ENCODE data around the gene USP27X. TPM values are rescaled to one million over a fixed set of nuclear protein-coding genes. Genes with fewer than 3 reads are reported as not detected.

Gene USP27X
- total RNA-seq, 3 donors from 2014 or later (not counting 1 experiment from before 2014, with no cell fraction given): 1.7 to 2.4 (median 2.0) TPM

DNA sequence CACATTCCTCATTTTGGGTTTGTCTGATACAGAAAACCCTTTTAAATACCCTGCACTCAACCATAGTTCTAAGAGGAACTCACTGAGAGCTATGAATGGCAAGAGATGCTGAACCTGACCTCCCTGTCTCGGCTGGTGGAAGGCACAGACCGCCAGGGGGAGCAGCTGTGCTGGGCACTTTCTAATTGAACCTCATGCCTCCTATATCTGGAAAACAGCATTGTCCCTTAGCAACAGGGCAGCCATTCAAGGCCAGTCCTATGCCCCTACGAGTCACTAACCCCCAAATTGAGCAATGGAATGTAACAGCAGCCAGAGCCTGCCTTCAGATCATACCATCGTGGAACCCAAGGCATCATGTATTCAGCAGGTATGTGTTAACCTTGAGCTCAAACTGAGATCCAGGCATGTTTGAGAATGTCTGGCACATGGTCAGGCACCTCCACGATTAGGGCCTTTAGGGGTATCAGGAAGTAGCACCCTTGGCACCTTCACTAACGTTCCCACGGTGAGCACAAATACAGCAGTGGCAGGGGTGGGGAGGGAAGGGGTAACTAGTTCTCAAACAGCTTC is 5.1 kb downstream of the USP27X start:
- Histone ChIP-seq H3K4me3 (ENCODE audit: low read length) (no peak overlapping the region), H3K36me3 (ENCODE audit: control insufficient read depth, insufficient read depth, low read length) (no peaks in the 10 kb centered on the region), H3K27me3 (ENCODE audit: control insufficient read depth, insufficient read depth, low read length) (no peaks in the 10 kb centered on the region), H3K27ac (ENCODE audit: low read length) (no peak overlapping the region), H3K9me3 (ENCODE audit: control insufficient read depth, insufficient read depth, low read length) (no peaks in the 10 kb centered on the region), H3K4me1 (ENCODE audit: control insufficient read depth, insufficient read depth, low read length) (peaks cover 13% of the 10 kb centered on the region)
- WGBS (ENCODE audit: insufficient coverage): 61% methylated on average over 5 of the region's 7 CpGs
- no peak overlapping the region for H3K4me3 Mint-ChIP-seq
- no peaks in the 10 kb centered on the region for H3K9me3 Mint-ChIP-seq
- DNase-seq: peak; percentile 40 to 70
- intact Hi-C loops (cut with micrococcal nuclease): no loop called here
- no peaks in the 10 kb centered on the region for H3K36me3 Mint-ChIP-seq
- ATAC-seq: peak; percentile 49 to 61 (median 52)
- H3K27ac Mint-ChIP-seq: no peak overlapping the region
- H3K27me3 Mint-ChIP-seq (ENCODE audit: low read depth in 2 of 2): peaks cover 0 to 15% of the 10 kb centered on the region in 2 donors
- H3K4me1 Mint-ChIP-seq: peaks cover 0 to 16% of the 10 kb centered on the region in 2 donors
- TF ChIP-seq, protein P1, sequence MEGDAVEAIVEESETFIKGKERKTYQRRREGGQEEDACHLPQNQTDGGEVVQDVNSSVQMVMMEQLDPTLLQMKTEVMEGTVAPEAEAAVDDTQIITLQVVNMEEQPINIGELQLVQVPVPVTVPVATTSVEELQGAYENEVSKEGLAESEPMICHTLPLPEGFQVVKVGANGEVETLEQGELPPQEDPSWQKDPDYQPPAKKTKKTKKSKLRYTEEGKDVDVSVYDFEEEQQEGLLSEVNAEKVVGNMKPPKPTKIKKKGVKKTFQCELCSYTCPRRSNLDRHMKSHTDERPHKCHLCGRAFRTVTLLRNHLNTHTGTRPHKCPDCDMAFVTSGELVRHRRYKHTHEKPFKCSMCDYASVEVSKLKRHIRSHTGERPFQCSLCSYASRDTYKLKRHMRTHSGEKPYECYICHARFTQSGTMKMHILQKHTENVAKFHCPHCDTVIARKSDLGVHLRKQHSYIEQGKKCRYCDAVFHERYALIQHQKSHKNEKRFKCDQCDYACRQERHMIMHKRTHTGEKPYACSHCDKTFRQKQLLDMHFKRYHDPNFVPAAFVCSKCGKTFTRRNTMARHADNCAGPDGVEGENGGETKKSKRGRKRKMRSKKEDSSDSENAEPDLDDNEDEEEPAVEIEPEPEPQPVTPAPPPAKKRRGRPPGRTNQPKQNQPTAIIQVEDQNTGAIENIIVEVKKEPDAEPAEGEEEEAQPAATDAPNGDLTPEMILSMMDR (IDR thresholded peaks at IDR 0.05): peak; percentile 68

DNA sequence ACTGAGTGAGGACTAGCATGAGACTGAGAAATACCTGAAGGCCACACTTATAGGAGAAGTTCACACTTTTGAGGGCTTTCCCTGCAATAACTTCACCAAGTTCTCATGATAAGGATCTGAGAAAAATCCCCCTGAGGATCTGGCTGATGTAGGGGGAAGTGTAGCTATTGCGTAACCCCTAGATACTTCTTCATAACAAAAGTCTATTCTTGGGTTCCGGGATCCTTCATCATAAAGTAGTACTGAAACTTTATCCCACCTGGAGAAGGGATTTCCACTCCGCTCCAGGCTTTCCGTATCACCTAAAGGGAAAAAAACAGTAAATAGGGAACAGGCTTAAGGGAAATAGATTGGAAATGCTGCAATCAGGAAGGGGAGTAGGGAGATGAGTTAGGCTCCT is 13.3 kb downstream of the USP27X start:
- DNase-seq (no peak), ATAC-seq (no peak)
- Mint-ChIP-seq H3K27me3 (ENCODE audit: low read depth in 2 of 2) (peaks cover 21 to 56% of the 10 kb centered on the region in 2 donors), H3K27ac (no peak overlapping the region), H3K9me3 (peaks cover 0 to 8% of the 10 kb centered on the region in 2 donors), H3K4me1 (peaks cover 0 to 6% of the 10 kb centered on the region in 2 donors), H3K36me3 (no peaks in the 10 kb centered on the region), H3K4me3 (no peak overlapping the region)
- peaks cover 2% of the 10 kb centered on the region for H3K9me3 ChIP-seq (ENCODE audit: control insufficient read depth, insufficient read depth, low read length)
- H3K4me1 ChIP-seq (ENCODE audit: control insufficient read depth, insufficient read depth, low read length): no peaks in the 10 kb centered on the region
- H3K36me3 ChIP-seq (ENCODE audit: control insufficient read depth, insufficient read depth, low read length): no peaks in the 10 kb centered on the region
- H3K27me3 ChIP-seq (ENCODE audit: control insufficient read depth, insufficient read depth, low read length): no peaks in the 10 kb centered on the region
- TF ChIP-seq, protein P1 (IDR thresholded peaks at IDR 0.05): no peak
- intact Hi-C loops (cut with micrococcal nuclease): no loop called here
- H3K4me3 ChIP-seq (ENCODE audit: low read length): no peak overlapping the region
- 100% methylated on average over 2 of the region's 4 CpGs for WGBS (ENCODE audit: insufficient coverage)
- no peak overlapping the region for H3K27ac ChIP-seq (ENCODE audit: low read length)

DNA sequence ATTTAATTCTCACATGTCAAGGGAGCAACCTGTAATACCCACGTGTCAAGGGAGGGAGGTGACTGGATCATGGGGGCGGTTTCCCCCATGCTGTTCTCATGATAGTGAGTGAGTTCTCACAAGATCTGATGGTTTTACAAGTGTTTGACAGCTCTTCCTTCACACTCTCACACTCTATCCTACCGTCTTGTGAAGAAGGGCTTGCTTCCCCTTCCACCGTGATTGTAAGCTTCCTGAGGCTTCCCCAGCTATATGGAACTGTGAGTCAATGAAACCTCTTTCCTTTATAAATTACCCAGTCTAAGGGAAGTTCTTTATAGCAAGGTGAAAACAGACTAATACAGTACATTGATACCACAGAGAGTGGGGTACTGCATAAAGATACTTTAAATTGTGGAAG is 17.7 kb downstream of the USP27X start:
- no peaks in the 10 kb centered on the region for H3K36me3 Mint-ChIP-seq
- H3K27ac Mint-ChIP-seq: no peak overlapping the region
- no peak for DNase-seq
- no peak overlapping the region for H3K27ac ChIP-seq (ENCODE audit: low read length)
- peaks cover 0 to 8% of the 10 kb centered on the region in 2 donors for H3K9me3 Mint-ChIP-seq
- H3K4me3 Mint-ChIP-seq: no peak overlapping the region
- H3K27me3 ChIP-seq (ENCODE audit: control insufficient read depth, insufficient read depth, low read length): no peaks in the 10 kb centered on the region
- H3K4me1 Mint-ChIP-seq: peaks cover 0 to 6% of the 10 kb centered on the region in 2 donors
- peaks cover 2% of the 10 kb centered on the region for H3K9me3 ChIP-seq (ENCODE audit: control insufficient read depth, insufficient read depth, low read length)
- no peaks in the 10 kb centered on the region for H3K4me1 ChIP-seq (ENCODE audit: control insufficient read depth, insufficient read depth, low read length)
- H3K4me3 ChIP-seq (ENCODE audit: low read length): no peak overlapping the region
- WGBS (ENCODE audit: insufficient coverage): 92% methylated on average over 2 of the region's 4 CpGs
- TF ChIP-seq, protein P1 (IDR thresholded peaks at IDR 0.05): no peak
- H3K27me3 Mint-ChIP-seq (ENCODE audit: low read depth in 2 of 2): peaks cover 18 to 60% of the 10 kb centered on the region in 2 donors
- ATAC-seq: no peak
- intact Hi-C loops (cut with micrococcal nuclease): no loop called here
- H3K36me3 ChIP-seq (ENCODE audit: control insufficient read depth, insufficient read depth, low read length): no peaks in the 10 kb centered on the region

DNA sequence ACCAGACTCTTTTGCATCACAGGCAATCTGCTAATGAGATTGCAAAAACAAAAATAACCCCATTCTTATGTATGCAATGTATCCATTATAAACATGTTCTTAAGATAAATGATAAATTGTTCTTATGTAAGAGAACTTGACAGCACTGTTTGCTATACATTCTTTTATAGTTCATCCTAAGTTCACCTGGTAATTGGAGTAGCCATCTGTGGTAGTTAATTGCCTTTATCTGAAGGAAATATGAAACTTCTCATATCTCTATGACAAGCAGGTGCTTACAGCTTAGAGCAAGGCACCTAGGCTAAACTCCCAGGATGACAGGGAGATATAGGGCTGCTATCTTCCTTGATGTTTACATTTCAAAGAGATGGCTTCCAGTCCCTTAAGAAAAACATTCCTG is 21.8 kb downstream of the USP27X start:
- Mint-ChIP-seq H3K36me3 (no peaks in the 10 kb centered on the region), H3K4me1 (peaks cover 0 to 6% of the 10 kb centered on the region in 2 donors), H3K27me3 (ENCODE audit: low read depth in 2 of 2) (peaks cover 11 to 50% of the 10 kb centered on the region in 2 donors), H3K27ac (no peak overlapping the region), H3K9me3 (peaks cover 0 to 8% of the 10 kb centered on the region in 2 donors), H3K4me3 (no peak overlapping the region)
- Histone ChIP-seq H3K36me3 (ENCODE audit: control insufficient read depth, insufficient read depth, low read length) (no peaks in the 10 kb centered on the region), H3K27me3 (ENCODE audit: control insufficient read depth, insufficient read depth, low read length) (no peaks in the 10 kb centered on the region), H3K4me3 (ENCODE audit: low read length) (no peak overlapping the region), H3K27ac (ENCODE audit: low read length) (no peak overlapping the region), H3K4me1 (ENCODE audit: control insufficient read depth, insufficient read depth, low read length) (no peaks in the 10 kb centered on the region), H3K9me3 (ENCODE audit: control insufficient read depth, insufficient read depth, low read length) (peaks cover 2% of the 10 kb centered on the region)
- no peak for DNase-seq
- intact Hi-C loops (cut with micrococcal nuclease): no loop called here
- TF ChIP-seq, protein P1 (IDR thresholded peaks at IDR 0.05): no peak
- no peak for ATAC-seq

Measured in natural killer cell (primary cell).